ENCODE data around the gene DPPA3. TPM values are rescaled to one million over a fixed set of nuclear protein-coding genes. Genes with fewer than 3 reads are reported as not detected.

Gene DPPA3
- total RNA-seq, 1 donor from 2014 or later = not detected

- H3K9ac ChIP-seq (ENCODE audit: low read length) = no peak overlapping the region
- H3K79me2 ChIP-seq (ENCODE audit: insufficient read depth, low read length) = no peaks in the 10 kb centered on the region
- H3K4me1 ChIP-seq (ENCODE audit: insufficient read depth, low read length) = no peaks in the 10 kb centered on the region
- Mint-ChIP-seq H3K36me3 (ENCODE audit: low read depth, unreplicated experiment) (no peaks in the 10 kb centered on the region), H3K27me3 (ENCODE audit: low read depth, unreplicated experiment) (no peaks in the 10 kb centered on the region), H3K4me3 (ENCODE audit: unreplicated experiment) (no peak overlapping the region), H3K27ac (ENCODE audit: unreplicated experiment) (no peak overlapping the region), H3K9me3 (ENCODE audit: unreplicated experiment) (no peaks in the 10 kb centered on the region), H3K4me1 (ENCODE audit: low read depth, unreplicated experiment) (no peaks in the 10 kb centered on the region)
- H3K27ac ChIP-seq (ENCODE audit: low read depth, low read length) = no peak overlapping the region
- no peaks in the 10 kb centered on the region for H4K20me1 ChIP-seq (ENCODE audit: insufficient read depth, low read length)
- H3K27me3 ChIP-seq (ENCODE audit: insufficient read depth, low read length) = no peaks in the 10 kb centered on the region
- TF ChIP-seq EZH2 (IDR thresholded peaks at IDR 0.05; ENCODE audit: insufficient read depth, low read length) (no peak), CTCF (IDR thresholded peaks at IDR 0.05; ENCODE audit: insufficient read depth, low read depth, low read length) (no peak)
- no peaks in the 10 kb centered on the region for H3K9me3 ChIP-seq (ENCODE audit: insufficient read depth, low read depth, low read length)
- H3K4me2 ChIP-seq (ENCODE audit: low read length) = no peak overlapping the region
- H2AFZ ChIP-seq (ENCODE audit: low read depth, low read length) = no peak overlapping the region
- H3K4me3 ChIP-seq (ENCODE audit: insufficient read depth, low read depth, low read length) = no peak overlapping the region
- no peak for DNase-seq (ENCODE audit: low read depth)
- no peaks in the 10 kb centered on the region for H3K36me3 ChIP-seq (ENCODE audit: insufficient read depth, low read length)
- no peak for FAIRE-seq
These were observed 1.1 kb upstream of the DPPA3 start for GRCh38 chr12:7709969-7710675.

GRCh38 chr12:7712841-7713442, 1.7 kb downstream of the DPPA3 start:
- FAIRE-seq = no peak
- Mint-ChIP-seq H3K36me3 (ENCODE audit: low read depth, unreplicated experiment) (no peaks in the 10 kb centered on the region), H3K4me1 (ENCODE audit: low read depth, unreplicated experiment) (peaks cover 3% of the 10 kb centered on the region), H3K4me3 (ENCODE audit: unreplicated experiment) (no peak overlapping the region), H3K27ac (ENCODE audit: unreplicated experiment) (no peak overlapping the region), H3K27me3 (ENCODE audit: low read depth, unreplicated experiment) (no peaks in the 10 kb centered on the region), H3K9me3 (ENCODE audit: unreplicated experiment) (no peaks in the 10 kb centered on the region)
- Histone ChIP-seq H3K79me2 (ENCODE audit: insufficient read depth, low read length) (no peaks in the 10 kb centered on the region), H3K4me3 (ENCODE audit: insufficient read depth, low read depth, low read length) (no peak overlapping the region), H3K9ac (ENCODE audit: low read length) (no peak overlapping the region), H3K27me3 (ENCODE audit: insufficient read depth, low read length) (no peaks in the 10 kb centered on the region), H3K36me3 (ENCODE audit: insufficient read depth, low read length) (no peaks in the 10 kb centered on the region), H3K27ac (ENCODE audit: low read depth, low read length) (no peak overlapping the region), H4K20me1 (ENCODE audit: insufficient read depth, low read length) (no peaks in the 10 kb centered on the region), H3K4me1 (ENCODE audit: insufficient read depth, low read length) (no peaks in the 10 kb centered on the region), H3K9me3 (ENCODE audit: insufficient read depth, low read depth, low read length) (no peaks in the 10 kb centered on the region), H3K4me2 (ENCODE audit: low read length) (no peak overlapping the region), H2AFZ (ENCODE audit: low read depth, low read length) (no peak overlapping the region)
- no peak for DNase-seq (ENCODE audit: low read depth)
- TF ChIP-seq EZH2 (IDR thresholded peaks at IDR 0.05; ENCODE audit: insufficient read depth, low read length) = no peak
- no peak for TF ChIP-seq CTCF (IDR thresholded peaks at IDR 0.05; ENCODE audit: insufficient read depth, low read depth, low read length)

- TF ChIP-seq CTCF (IDR thresholded peaks at IDR 0.05; ENCODE audit: insufficient read depth, low read depth, low read length) (no peak), EZH2 (IDR thresholded peaks at IDR 0.05; ENCODE audit: insufficient read depth, low read length) (no peak)
- Histone ChIP-seq H3K9me3 (ENCODE audit: insufficient read depth, low read depth, low read length) (no peaks in the 10 kb centered on the region), H4K20me1 (ENCODE audit: insufficient read depth, low read length) (no peaks in the 10 kb centered on the region), H3K27me3 (ENCODE audit: insufficient read depth, low read length) (no peaks in the 10 kb centered on the region), H3K4me1 (ENCODE audit: insufficient read depth, low read length) (no peaks in the 10 kb centered on the region), H3K27ac (ENCODE audit: low read depth, low read length) (no peak overlapping the region), H3K36me3 (ENCODE audit: insufficient read depth, low read length) (no peaks in the 10 kb centered on the region), H3K9ac (ENCODE audit: low read length) (no peak overlapping the region), H3K4me2 (ENCODE audit: low read length) (no peak overlapping the region), H2AFZ (ENCODE audit: low read depth, low read length) (no peak overlapping the region), H3K79me2 (ENCODE audit: insufficient read depth, low read length) (no peaks in the 10 kb centered on the region), H3K4me3 (ENCODE audit: insufficient read depth, low read depth, low read length) (no peak overlapping the region)
- H3K4me1 Mint-ChIP-seq (ENCODE audit: low read depth, unreplicated experiment) = peaks cover 3% of the 10 kb centered on the region
- no peak overlapping the region for H3K4me3 Mint-ChIP-seq (ENCODE audit: unreplicated experiment)
- no peak for DNase-seq (ENCODE audit: low read depth)
- no peaks in the 10 kb centered on the region for H3K9me3 Mint-ChIP-seq (ENCODE audit: unreplicated experiment)
- no peak overlapping the region for H3K27ac Mint-ChIP-seq (ENCODE audit: unreplicated experiment)
- no peak for FAIRE-seq
- no peaks in the 10 kb centered on the region for H3K36me3 Mint-ChIP-seq (ENCODE audit: low read depth, unreplicated experiment)
- H3K27me3 Mint-ChIP-seq (ENCODE audit: low read depth, unreplicated experiment) = no peaks in the 10 kb centered on the region
These were observed 5.1 kb downstream of the DPPA3 start for GRCh38 chr12:7716381-7716780.
